Measurements from ENCODE around the gene CWC27.

CWC27 gene

GRCh38 chr5:64872044-64872443 lies 103.3 kb downstream of the CWC27 start:
- no peak for DNase-seq (ENCODE audit: low read depth)
- H3K4me3 ChIP-seq (ENCODE audit: low read depth, low read length) = no peak overlapping the region
- TF ChIP-seq, protein P1, sequence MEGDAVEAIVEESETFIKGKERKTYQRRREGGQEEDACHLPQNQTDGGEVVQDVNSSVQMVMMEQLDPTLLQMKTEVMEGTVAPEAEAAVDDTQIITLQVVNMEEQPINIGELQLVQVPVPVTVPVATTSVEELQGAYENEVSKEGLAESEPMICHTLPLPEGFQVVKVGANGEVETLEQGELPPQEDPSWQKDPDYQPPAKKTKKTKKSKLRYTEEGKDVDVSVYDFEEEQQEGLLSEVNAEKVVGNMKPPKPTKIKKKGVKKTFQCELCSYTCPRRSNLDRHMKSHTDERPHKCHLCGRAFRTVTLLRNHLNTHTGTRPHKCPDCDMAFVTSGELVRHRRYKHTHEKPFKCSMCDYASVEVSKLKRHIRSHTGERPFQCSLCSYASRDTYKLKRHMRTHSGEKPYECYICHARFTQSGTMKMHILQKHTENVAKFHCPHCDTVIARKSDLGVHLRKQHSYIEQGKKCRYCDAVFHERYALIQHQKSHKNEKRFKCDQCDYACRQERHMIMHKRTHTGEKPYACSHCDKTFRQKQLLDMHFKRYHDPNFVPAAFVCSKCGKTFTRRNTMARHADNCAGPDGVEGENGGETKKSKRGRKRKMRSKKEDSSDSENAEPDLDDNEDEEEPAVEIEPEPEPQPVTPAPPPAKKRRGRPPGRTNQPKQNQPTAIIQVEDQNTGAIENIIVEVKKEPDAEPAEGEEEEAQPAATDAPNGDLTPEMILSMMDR (IDR thresholded peaks at IDR 0.05; ENCODE audit: insufficient read depth, low read depth, low read length, missing control alignments) = no peak

DNA sequence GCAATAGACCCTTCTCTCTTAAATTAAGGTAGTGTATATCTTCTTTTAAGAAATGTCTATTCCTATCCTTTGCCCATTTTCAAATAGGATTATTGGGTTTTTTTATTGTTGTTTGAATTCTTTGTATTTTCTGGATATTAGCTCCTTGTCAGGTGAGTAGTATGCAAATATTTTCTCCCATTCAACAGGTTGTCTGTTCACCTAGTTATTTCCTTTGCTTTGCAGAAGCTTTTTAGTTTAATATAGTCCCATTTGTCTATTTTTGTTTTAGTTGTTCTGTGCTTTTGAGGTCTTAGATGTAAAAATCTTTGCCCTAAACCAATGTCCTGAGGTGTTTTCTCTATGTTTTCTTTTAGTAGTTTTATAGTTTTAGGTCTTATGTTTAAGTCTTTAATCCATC lies 104.7 kb downstream of the CWC27 start:
- DNase-seq (ENCODE audit: low read depth) = no peak
- TF ChIP-seq, protein P1 (IDR thresholded peaks at IDR 0.05; ENCODE audit: insufficient read depth, low read depth, low read length, missing control alignments) = no peak
- H3K4me3 ChIP-seq (ENCODE audit: low read depth, low read length) = no peak overlapping the region

- no peak overlapping the region for H3K4me3 ChIP-seq (ENCODE audit: low read depth, low read length)
- DNase-seq (ENCODE audit: low read depth) = no peak
- TF ChIP-seq, protein P1 (IDR thresholded peaks at IDR 0.05; ENCODE audit: insufficient read depth, low read depth, low read length, missing control alignments) = no peak
Measured at GRCh38 chr5:64874753-64875152, 106.0 kb downstream of the CWC27 start.

- TF ChIP-seq, protein P1 (IDR thresholded peaks at IDR 0.05; ENCODE audit: insufficient read depth, low read depth, low read length, missing control alignments) = no peak
- no peak overlapping the region for H3K4me3 ChIP-seq (ENCODE audit: low read depth, low read length)
- DNase-seq (ENCODE audit: low read depth) = no peak
Measured at GRCh38 chr5:64876203-64876602, 107.5 kb downstream of the CWC27 start.

GRCh38 chr5:64880821-64881220 lies 112.1 kb downstream of the CWC27 start:
- TF ChIP-seq, protein P1 (IDR thresholded peaks at IDR 0.05; ENCODE audit: insufficient read depth, low read depth, low read length, missing control alignments) = no peak
- no peak for DNase-seq (ENCODE audit: low read depth)
- H3K4me3 ChIP-seq (ENCODE audit: low read depth, low read length) = no peak overlapping the region

- H3K4me3 ChIP-seq (ENCODE audit: low read depth, low read length) = no peak overlapping the region
- no peak for DNase-seq (ENCODE audit: low read depth)
- TF ChIP-seq, protein P1 (IDR thresholded peaks at IDR 0.05; ENCODE audit: insufficient read depth, low read depth, low read length, missing control alignments) = no peak
Measured at GRCh38 chr5:64883912-64884311, 115.2 kb downstream of the CWC27 start.

DNA sequence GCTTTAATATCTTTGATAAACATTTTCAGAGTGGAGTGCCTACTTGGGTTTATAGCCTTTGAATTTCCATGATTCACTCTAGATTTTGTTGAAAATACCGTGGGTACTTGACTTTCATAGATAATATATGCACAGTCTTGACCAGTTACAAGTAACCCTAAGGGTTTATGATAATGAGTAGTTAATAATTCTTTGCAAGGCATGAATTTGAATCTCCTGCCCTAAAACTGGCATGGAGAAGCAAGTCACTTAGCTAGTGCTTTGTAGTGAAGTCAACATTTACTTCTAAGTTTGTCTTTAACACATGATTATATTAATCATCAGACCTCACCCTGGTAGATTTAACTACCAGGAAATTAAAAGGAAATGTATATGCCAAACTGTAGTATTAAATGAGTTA lies 115.8 kb downstream of the CWC27 start:
- no peak for DNase-seq (ENCODE audit: low read depth)
- TF ChIP-seq, protein P1 (IDR thresholded peaks at IDR 0.05; ENCODE audit: insufficient read depth, low read depth, low read length, missing control alignments) = no peak
- H3K4me3 ChIP-seq (ENCODE audit: low read depth, low read length) = no peak overlapping the region

Data from GM12865 (cell line).